Frontal cortex (tissue), 4 donors: ENCODE measurements around the gene NBEA. TPM values are rescaled to one million over a fixed set of nuclear protein-coding genes. Genes with fewer than 3 reads are reported as not detected.
"Not testable (repeated sequence)": the region's sequence is repeated elsewhere in the genome, so short reads cannot be mapped to it uniquely, and the experiment has no call there.

ENCODE experiments used
- DNase-seq, 2 donors: peaks; one replicate each; pipeline ENCODE4 v3.0.0; 2012; ENCODE audit warnings: low spot score in 2 of 2
- FAIRE-seq: peaks from 2 replicates; lab custom pipeline; 2012; peaks lifted over from hg19 to GRCh38; lab: Jason Lieb, UNC
- total RNA-seq: library from RNA; depleted of rRNA; stranded (reverse); fragments of >200 nt; gene quantifications from one replicate; pipeline ENCODE4 v1.2.3, GENCODE V29; 2014
- donor health status: control.
- donor health status: control.
- donor health status: control.

The NBEA gene
- total RNA-seq, 1 donor from 2014 or later = 209 TPM

DNA sequence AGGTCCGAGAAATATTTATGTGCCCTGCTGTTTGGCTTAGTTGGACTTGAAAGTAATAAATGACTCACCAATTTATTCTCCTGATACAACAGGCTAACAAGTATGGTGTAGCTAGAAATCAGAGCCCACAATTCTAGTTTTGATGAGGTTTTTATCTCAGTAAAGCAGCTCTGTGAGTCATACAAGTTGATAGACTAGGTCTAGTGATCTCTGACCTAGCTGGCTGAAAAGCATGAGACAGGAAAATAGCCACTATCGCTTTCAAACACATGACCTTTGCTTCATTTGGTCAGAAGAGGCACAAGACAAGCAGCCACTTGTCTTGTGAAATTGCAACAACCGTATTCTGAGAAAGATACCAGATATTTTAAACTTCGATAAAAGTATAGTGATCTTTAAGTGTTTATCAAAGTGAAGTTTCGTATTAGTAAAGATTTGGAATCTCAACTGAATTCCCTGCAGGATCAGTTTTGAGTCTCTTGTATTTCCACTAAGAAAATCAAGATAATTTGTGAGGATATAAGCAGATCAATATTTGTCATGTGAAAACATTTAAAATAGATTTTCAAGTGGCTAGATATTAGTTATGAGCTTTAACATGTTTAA is 407.7 kb downstream of the NBEA start:
- DNase-seq (no peak), FAIRE-seq (no peak)

DNA sequence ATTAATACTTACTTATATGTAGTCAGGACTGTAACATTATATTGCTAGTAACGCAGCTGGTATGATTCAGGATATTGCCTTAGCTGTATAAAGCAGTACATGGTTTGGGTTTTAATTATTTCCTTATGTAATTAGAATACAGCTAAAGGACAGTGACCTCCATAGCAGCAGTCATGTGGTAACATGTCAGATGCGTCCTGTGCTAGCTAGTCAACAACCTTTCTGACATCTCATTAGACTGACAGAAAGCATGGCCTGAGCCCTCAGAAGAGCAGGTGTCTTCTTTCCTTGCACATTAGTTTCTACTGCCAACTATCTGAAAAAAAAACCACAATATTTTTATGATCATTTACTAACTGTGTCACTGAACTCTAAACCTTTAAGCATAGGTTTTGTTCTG is 412.2 kb downstream of the NBEA start:
- no peak for FAIRE-seq

DNA sequence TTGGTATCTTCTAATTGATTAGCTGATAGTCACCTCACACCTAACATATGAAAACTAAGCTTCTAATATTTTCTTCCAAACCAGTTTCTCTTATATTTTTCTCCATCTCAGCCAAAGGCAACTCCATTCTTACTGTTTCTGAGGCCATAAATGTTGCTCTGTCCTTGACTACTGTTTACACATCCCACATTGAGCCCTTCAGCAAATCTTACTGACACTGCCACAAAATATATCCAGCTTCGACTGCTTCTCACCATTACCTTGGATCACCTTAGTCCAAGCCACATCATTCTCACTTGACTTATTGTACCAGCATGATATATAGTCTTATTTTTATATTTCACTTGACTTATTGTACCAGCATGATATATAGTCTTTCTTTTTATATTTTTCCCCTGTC is 412.8 kb downstream of the NBEA start:
- FAIRE-seq = no peak
- DNase-seq = no peak

More for the DNA sequence above, 412.2 kb downstream of the NBEA start:
- no peak for DNase-seq

DNA sequence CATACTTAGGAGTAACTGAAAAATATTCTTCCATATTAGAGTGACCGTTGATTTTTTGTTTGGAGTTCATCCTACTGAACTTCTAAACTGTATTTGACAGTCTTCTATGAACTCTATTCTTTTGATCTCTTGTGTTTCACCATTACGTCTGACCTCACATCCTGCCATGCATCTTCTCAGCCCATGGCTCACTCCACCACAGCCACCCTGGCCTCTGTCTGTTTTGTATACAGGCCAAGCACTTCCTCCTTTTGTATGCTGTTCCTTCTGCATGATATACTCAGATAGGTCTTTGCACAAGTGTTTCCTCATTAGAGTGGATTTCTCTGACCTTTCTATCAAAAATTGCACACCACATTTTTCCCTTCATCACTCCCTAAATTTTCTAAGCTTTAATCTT is 414.5 kb downstream of the NBEA start:
- FAIRE-seq = no peak
- no peak for DNase-seq

DNA sequence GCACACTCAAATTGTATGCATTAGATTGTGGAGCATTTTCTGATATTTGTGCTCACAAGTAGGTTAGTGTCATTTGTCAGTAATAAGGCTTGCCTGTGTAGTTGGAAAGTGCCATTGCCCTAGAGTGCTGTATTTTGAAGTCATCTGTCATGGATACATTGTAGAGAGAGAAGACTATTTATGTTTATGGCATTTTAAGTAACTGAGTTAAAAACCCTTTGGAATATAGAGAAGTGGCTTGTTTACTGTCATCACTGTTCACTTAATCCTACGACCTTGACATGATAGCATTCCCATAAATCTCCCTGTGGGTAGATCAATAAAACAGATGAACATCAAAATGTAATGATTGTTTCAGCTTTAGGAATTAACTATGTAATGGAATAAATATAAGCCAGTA is 423.8 kb downstream of the NBEA start:
- FAIRE-seq = no peak
- no peak for DNase-seq

DNA sequence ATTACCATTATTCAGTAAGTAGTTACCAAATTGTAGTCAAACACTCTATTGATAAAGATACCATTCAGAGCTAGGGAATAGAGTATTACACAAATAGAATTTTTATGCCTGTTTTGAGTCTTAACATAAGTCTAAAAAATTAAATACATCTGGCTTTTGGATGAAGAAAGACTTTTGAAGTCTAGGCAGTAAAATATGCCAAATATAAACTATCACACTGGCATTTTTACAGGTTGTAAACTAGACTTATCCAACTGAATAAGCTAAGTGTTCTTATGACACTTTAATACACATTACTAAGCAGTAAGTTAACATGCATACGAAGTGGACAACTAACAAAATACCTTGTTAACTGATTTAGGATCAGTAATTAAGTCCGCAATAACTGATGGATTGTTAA is 425.5 kb downstream of the NBEA start:
- FAIRE-seq (no peak), DNase-seq (no peak)

DNA sequence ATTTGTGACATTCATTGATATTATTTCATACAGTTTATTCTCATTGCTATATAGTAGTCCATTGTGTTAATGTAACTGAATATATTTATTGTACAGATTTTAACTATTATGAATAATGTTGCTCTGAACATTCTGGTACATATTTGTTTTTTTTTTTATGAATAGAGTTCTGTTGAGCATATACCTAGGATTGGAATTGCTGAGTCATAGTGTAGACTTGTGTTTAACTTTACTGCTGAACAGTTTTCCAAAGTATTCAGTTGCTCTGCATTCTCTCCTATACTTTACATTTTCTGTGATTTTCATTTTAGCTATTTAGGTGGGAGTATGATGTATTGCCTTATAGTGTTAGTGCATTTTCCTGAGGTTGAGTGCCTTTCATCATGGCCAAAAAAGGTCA is 436.9 kb downstream of the NBEA start:
- FAIRE-seq = no peak
- DNase-seq = no peak

DNA sequence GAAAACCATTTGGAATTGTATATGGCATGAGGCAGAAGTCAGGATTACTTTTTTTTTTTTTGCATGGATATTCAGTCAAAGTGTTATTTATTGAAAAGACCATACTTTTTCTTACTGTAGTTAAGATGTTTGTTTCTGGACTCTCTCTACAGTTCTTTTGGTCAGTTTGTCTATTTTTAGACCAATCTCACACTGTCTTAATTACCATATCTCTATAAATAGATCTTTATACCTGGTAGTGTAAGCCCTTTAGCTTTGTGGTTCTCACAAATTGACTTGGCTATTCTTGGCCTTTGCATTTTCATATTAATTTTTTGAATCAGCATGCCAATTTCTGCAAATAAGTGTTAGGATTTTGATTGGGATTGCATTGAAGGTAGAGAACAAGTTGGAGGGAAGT is 437.6 kb downstream of the NBEA start:
- no peak for DNase-seq
- FAIRE-seq = no peak

DNA sequence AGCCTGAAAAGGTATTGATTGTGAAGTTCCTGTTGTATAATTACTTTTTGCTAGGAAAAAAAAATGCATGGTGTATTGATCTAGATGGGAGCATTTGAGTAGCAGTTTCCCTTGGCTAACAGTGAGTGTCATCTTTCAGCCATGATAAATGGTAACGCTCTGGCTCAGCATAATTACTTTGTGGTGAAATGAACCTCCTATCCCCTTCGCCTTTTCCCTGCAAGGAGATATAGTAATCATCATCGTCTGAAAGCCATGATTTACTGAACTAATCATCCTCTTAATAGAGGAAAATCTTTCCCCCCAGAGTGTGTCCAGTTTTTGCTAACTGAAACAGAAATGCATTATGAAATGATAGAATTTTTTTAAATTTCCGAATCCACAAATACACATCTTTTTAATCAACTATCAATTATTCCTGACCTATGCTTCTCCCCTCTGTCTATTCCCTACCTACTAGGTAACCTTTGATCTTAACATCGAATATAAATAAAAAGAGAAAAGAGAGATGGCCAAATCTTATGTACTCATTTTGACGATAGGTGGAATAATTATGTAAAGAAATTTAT is 445.7 kb downstream of the NBEA start:
- DNase-seq = no peak
- FAIRE-seq = no peak

DNA sequence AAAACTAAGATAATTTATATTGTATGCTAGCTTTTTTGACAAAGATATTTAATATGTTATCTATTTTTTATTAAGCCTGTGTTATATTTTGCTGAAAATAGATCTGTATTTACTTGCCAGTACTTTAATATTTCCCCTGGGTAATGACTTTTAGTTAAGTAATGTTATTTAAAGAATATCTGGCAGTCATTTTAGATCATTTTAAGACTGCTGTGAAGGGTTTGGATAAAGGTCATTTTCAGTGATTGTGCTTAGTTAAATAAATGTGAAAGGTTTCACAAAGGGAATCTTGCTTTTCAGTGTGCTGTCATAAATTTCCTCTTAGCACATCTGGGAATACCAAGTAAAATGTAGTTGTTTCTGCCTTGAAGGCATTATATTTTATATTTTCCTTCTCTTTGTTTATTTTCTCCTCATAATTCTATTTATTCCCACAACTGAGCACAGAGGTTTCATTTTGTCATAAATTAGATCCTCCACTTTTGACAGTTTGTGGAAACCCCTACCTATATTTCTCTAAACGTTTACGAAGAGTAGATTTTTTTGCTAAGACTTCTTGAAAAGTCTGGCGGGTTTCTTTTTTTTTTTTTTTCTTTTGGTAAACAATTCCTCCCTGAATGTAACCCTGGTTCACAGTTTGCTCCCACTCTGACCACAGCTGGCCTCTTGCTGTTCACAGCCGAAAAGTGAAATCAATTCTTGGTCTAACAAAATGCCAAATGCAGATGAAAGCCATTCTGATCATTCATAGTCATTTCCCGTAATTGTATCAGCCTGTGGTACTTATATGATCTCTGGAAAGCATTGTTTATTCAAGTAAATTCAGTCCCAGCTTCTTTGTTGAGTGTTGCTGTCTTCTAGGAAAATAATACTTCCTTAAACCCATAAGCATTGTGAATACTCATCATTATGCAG is 446.6 kb downstream of the NBEA start:
- no peak for FAIRE-seq
- no peak for DNase-seq

DNA sequence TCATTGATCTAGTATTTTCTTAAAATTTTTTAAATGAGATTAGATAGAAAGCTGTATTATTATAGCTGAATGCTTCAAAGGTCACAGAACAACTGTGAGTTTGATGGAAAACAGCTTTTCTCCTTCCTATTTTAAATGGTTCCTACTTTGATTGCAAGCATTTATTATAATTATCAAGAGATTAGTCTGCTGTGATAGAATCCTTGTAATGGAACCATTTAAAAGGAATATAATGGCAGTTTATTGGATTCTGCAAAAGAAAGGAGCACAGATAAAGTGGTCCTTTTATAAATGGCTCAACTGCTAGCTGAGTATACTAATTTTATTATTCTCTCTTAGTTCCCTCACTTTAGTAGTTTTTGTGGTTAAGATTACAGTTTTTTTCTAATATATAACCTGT is 447.5 kb downstream of the NBEA start:
- no peak for FAIRE-seq
- DNase-seq = no peak

DNA sequence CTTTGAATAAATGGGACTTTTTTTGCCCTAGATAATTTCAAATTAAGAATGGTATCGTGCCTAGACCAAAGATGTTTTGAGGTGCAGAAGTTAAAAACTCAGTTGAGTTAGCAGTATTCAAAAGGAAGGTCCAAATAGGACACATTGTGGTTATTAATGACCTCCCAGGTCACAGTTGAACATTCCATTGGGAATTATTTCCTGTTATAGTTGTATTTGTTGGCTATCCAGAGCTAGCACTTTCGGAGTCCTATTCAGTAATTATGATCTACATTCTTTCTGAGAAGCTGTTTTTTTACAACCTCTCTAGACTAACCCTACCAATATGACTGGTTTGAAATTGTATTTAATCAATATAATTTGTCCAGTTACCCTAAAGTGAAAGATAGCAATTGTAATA is 450.7 kb downstream of the NBEA start:
- no peak for FAIRE-seq
- no peak for DNase-seq

DNA sequence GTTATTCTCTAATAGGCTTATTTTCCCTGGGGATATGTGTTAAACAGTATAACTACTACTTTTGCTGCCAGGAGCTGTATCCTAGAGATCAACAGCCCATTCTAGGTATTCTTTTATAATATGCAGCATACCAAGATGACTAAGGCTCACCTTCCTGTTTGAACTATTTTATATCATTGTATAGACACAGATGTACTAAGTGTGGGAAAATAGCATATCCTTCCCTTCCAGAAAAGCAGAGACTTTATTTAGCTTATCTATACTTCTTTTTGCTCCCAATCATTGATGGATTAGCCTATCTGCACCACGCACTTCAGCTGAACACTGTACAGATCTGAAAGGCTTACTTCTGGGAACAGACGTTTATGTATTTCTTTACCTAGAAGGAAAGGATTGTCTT is 451.8 kb downstream of the NBEA start:
- DNase-seq (no peak), FAIRE-seq (no peak)

DNA sequence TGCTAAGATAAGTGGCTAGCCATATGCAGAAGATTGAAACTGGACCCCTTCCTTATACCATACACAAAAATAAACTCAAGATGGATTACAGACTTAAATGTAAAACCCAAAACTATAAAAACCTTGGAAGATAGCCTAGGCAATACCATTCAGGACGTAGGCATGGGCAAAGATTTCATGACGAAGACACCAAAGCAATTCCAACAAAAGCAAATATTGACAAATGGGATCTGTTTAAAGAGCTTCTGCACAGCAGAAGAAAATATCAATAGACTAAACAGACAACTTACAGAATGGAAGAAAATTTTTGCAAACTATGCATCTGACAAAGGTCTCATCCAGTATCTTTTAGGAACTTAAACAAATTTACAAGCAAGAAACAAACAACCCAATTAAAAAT is 466.2 kb downstream of the NBEA start:
- not testable (repeated sequence) for FAIRE-seq, DNase-seq

DNA sequence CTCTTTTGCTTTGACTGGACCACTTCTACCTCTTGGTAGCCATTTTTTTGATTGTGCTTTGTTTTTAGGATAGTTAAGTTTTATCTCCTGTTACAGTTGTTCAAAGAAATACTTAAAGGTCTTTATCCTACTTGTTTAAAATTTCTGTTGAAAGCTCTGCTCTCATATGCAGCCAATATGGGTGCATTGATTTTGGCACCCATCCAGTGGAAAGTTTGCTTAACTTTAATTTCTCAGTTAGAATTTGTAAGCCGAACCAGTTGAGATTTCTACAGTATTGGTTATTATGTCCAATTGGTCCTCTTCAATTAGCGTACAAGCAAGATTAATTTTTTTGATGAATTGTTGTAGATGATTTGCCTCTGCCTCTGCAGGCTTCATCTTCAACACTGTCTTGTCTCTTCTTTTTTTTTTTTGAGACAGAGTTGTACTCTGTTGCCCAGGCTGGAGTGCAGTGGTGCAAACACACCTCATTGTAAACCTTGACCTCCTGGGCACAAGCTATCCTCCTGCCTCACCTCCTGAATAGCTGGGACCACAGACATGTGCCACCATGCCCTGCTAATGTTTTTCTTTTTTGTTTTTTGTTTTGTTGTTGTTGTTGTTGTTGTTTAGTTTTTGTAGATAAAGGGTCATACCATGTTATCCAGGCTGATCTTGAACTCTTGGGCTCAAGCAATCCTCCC is 469.1 kb downstream of the NBEA start:
- DNase-seq (no peak), FAIRE-seq (no peak)

DNA sequence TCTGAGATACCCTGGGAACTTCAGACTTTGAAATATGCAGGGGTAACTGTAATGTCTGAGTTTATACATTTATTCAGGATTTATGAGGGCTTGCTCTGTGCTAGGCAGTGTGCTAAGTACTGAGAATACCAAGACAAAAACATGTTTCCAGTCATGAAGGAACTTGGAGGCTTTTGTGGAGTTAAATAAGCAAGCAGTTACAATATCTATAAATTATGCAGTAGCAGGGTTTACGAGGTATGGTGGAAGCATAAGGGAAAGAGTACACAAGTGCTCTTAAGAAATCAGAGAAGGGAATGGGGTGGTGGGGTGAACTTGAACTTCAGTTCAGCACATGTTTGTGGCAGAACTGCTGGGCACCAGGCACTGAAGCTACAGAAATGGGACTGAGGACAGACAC is 506.4 kb downstream of the NBEA start:
- no peak for FAIRE-seq
- DNase-seq = no peak

DNA sequence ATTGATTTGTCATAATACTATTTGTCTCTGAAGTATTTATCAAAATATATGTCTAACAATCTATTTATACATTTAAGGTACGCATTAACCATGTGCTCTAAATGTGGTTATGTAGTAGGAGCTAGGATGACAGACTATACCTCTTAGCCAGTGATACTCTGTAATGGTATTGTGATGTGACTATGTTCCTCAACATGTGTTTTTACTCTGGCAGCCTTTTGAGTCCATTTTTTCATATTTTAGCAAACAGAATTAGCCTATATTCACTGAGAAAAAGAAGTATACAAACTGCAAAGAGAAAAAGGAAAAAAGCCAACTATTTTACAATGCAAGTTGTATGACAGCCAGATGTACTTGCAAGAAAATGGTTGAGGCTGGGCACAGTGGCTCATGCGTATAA is 507.8 kb downstream of the NBEA start:
- no peak for DNase-seq
- no peak for FAIRE-seq

DNA sequence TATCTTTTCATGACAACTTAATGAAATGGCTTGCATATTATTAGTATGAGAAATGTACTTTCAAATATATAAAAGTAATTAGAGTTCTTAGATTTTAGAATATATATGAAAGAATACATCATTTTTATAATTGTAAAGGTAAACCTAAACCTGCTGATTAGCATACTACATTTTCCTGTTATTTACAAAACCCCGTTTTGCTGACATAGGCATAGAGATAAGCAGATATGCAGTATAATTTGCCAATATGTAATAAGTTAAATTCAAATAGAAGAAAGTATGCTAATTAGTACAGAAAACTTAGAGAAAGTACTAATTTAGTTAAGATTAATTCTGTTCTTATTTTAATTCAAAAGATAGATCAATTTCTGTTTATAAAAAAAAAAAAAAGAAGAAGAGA is 513.0 kb downstream of the NBEA start:
- no peak for DNase-seq
- FAIRE-seq = peak; percentile 56

DNA sequence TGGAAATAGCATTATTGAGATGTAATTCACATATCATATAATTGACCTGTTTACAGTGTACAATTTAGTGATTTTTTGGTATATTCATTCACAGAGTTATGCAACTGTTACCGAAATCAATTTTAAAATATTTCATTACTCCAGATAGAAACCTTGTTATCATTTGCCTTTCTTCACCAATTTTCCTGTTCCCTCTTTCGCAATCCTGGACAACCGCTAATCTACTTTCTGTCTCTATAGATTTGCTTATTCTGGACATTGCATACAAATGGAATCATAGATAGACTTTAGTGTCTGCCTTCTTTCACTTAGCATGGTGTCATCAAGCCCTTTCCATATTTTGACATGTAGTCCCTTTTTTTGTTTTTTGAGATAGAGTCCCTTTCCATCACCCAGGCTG is 515.2 kb downstream of the NBEA start:
- FAIRE-seq (no peak), DNase-seq (no peak)

DNA sequence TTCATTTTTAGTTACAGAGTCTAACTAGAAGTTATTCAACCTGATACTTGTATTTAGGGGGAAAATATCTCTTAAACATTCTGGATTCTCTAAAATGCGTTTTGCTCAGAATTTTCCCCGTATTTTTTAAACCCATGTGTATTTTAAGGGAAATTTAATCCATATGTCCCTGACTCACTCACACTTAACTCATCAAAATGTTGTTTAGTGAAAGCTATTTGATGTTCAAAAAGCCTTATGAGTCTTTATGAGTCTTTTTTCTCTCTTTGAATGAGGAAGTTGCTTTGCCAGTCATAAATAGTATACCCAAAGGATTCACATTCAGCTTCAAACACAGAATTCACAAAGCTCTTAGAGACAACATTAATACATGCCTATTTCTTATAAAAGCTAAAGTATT is 518.0 kb downstream of the NBEA start:
- DNase-seq = no peak
- no peak for FAIRE-seq

DNA sequence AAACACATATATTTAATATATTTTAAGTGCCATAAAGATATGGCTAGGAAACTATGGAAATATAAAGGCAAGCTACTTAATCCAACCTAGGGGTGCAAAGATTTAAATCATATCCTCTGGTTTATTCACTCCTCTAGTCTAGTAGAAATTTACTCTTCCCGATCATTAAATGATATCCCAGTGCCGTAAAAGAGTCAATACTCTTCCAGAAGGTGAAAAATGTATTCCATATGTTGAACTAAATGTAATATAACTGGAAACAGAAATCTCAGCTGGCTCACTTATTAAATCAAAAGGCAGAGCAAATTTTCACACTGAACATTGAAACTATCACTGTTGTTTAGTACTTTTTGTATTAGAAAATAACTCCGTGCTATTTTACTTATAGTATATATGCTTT is 523.3 kb downstream of the NBEA start:
- FAIRE-seq (no peak), DNase-seq (no peak)
